GM21825 (cell line): ENCODE results near the gene RCOR1.

Experiments used
- ATAC-seq: cut with Tn5 transposase; IDR thresholded peaks from one replicate; pipeline ENCODE4 v1.9.1; 2021; ENCODE audit warnings: mild to moderate bottlenecking, moderate library complexity; ENCODE audit not compliant: unreplicated experiment

The RCOR1 gene

GRCh38 chr14:102708494-102708893, 116.0 kb downstream of the RCOR1 start:
- no peak for ATAC-seq

GRCh38 chr14:102711207-102711606, 118.8 kb downstream of the RCOR1 start:
- no peak for ATAC-seq

- no peak for ATAC-seq
These were observed 119.5 kb downstream of the RCOR1 start for GRCh38 chr14:102711946-102712345.

- ATAC-seq: no peak
These were observed 124.8 kb downstream of the RCOR1 start for GRCh38 chr14:102717276-102717675.

- ATAC-seq: no peak
These were observed 130.2 kb downstream of the RCOR1 start for GRCh38 chr14:102722646-102723045.

- no peak for ATAC-seq
These were observed 131.2 kb downstream of the RCOR1 start for GRCh38 chr14:102723650-102724049.

GRCh38 chr14:102726191-102726949, 133.9 kb downstream of the RCOR1 start:
- ATAC-seq: no peak

GRCh38 chr14:102727336-102728095, 135.1 kb downstream of the RCOR1 start:
- no peak for ATAC-seq

GRCh38 chr14:102728501-102728900, 136.1 kb downstream of the RCOR1 start:
- ATAC-seq: no peak

GRCh38 chr14:102729268-102729667, 136.8 kb downstream of the RCOR1 start:
- ATAC-seq: no peak

- no peak for ATAC-seq
These were observed 137.4 kb downstream of the RCOR1 start for GRCh38 chr14:102729825-102730224.

- no peak for ATAC-seq
These were observed 138.8 kb downstream of the RCOR1 start for GRCh38 chr14:102731101-102731870.

- no peak for ATAC-seq
These were observed 139.7 kb downstream of the RCOR1 start for GRCh38 chr14:102731871-102732800.

GRCh38 chr14:102732924-102733323, 140.5 kb downstream of the RCOR1 start:
- ATAC-seq: no peak

- ATAC-seq: no peak
These were observed 140.9 kb downstream of the RCOR1 start for GRCh38 chr14:102733326-102733725.

GRCh38 chr14:102734436-102734835, 142.0 kb downstream of the RCOR1 start:
- ATAC-seq: no peak

GRCh38 chr14:102736956-102737355, 144.5 kb downstream of the RCOR1 start:
- ATAC-seq: no peak

- ATAC-seq: no peak
These were observed 145.2 kb downstream of the RCOR1 start for GRCh38 chr14:102737402-102738372.
